Loucy (cell line): Measurements from ENCODE around the gene SERINC2.

Experiments
- H2AFZ ChIP-seq: fragments of 200-600 bp; sonication (generic); 2 replicates; pipeline ENCODE4 v1.6.0; 2016; ENCODE audit warnings: antibody characterized with exemption, mild to moderate bottlenecking, low read length, moderate library complexity
- H3F3A ChIP-seq: fragments of 200-600 bp; 2 replicates; pipeline ENCODE4 v1.6.0; 2016; ENCODE audit warnings: antibody characterized with exemption, low read depth, mild to moderate bottlenecking
- H3K27me3 ChIP-seq: fragments of 200-600 bp; sonication (generic); 2 replicates; pipeline ENCODE4 v1.6.1; 2014; ENCODE audit warnings: low read length, mild to moderate bottlenecking; ENCODE audit not compliant: insufficient read depth, poor library complexity, severe bottlenecking
- H3K36me3 ChIP-seq: fragments of 200-600 bp; sonication (generic); 2 replicates; pipeline ENCODE4 v1.6.1; 2016; ENCODE audit warnings: low read length; ENCODE audit not compliant: insufficient read depth
- H3K4me1 ChIP-seq: fragments of 200-600 bp; sonication (generic); 2 replicates; pipeline ENCODE4 v1.5.1; 2014; ENCODE audit warnings: low read length, mild to moderate bottlenecking; ENCODE audit not compliant: insufficient read depth, poor library complexity, severe bottlenecking
- H3K4me2 ChIP-seq: fragments of 200-600 bp; sonication (generic); 2 replicates; pipeline ENCODE4 v1.6.0; 2014; ENCODE audit warnings: antibody characterized with exemption, low read length, low read depth, mild to moderate bottlenecking; ENCODE audit not compliant: poor library complexity, severe bottlenecking
- H3K4me3 ChIP-seq: fragments of 200-600 bp; sonication (generic); 2 replicates; pipeline ENCODE4 v1.5.1; 2014; ENCODE audit warnings: low read length, mild to moderate bottlenecking, mixed read lengths; ENCODE audit not compliant: poor library complexity, severe bottlenecking
- H3K79me2 ChIP-seq: fragments of 200-600 bp; sonication (generic); 2 replicates; pipeline ENCODE4 v1.6.1; 2014; ENCODE audit warnings: low read length; ENCODE audit not compliant: insufficient read depth
- H3K9ac ChIP-seq: fragments of 200-600 bp; sonication (generic); 2 replicates; pipeline ENCODE4 v1.6.0; 2014; ENCODE audit warnings: mild to moderate bottlenecking, low read depth, low read length, moderate library complexity; ENCODE audit not compliant: poor library complexity, severe bottlenecking
- H3K9me2 ChIP-seq: fragments of 200-600 bp; sonication (generic); replicated peaks from 2 replicates; pipeline ENCODE4 v1.6.1; 2016; ENCODE audit warnings: low read depth, low read length, mixed read lengths
- H3K9me3 ChIP-seq: fragments of 200-600 bp; sonication (generic); 2 replicates; pipeline ENCODE4 v1.6.1; 2014; ENCODE audit warnings: mild to moderate bottlenecking, antibody characterized with exemption, low read length, low read depth; ENCODE audit not compliant: insufficient read depth
- H4K20me1 ChIP-seq: fragments of 200-600 bp; sonication (generic); 2 replicates; pipeline ENCODE4 v1.6.0; 2014; ENCODE audit warnings: antibody characterized with exemption, low read length, mild to moderate bottlenecking; ENCODE audit not compliant: insufficient read depth, poor library complexity, severe bottlenecking
- EZH2phosphoT487 ChIP-seq: fragments of 200-600 bp; IDR thresholded peaks from 2 replicates; pipeline ENCODE4 v1.6.1; 2018; ENCODE audit warnings: antibody characterized with exemption, mild to moderate bottlenecking, moderate library complexity, borderline replicate concordance
- TF ChIP-seq, protein P1 (sequence below): fragments of 200-600 bp; sonication (generic); conservative IDR thresholded peaks from 2 replicates; pipeline ENCODE4 v1.5.1; 2014; ENCODE audit warnings: mild to moderate bottlenecking, antibody characterized with exemption, low read length

The SERINC2 gene

GRCh38 chr1:31415658-31416057, 2.6 kb downstream of the SERINC2 start:
- no peaks in the 10 kb centered on the region for H3K4me1 ChIP-seq
- H4K20me1 ChIP-seq, result no peaks in the 10 kb centered on the region
- no peaks in the 10 kb centered on the region for H3K36me3 ChIP-seq
- no peak overlapping the region for H3K4me3 ChIP-seq
- no peaks in the 10 kb centered on the region for H3K9me3 ChIP-seq
- H2AFZ ChIP-seq, result no peak overlapping the region
- no peak overlapping the region for H3K9ac ChIP-seq
- no peaks in the 10 kb centered on the region for H3K9me2 ChIP-seq
- no peaks in the 10 kb centered on the region for H3K27me3 ChIP-seq
- TF ChIP-seq EZH2phosphoT487, result no peak
- TF ChIP-seq, protein P1, sequence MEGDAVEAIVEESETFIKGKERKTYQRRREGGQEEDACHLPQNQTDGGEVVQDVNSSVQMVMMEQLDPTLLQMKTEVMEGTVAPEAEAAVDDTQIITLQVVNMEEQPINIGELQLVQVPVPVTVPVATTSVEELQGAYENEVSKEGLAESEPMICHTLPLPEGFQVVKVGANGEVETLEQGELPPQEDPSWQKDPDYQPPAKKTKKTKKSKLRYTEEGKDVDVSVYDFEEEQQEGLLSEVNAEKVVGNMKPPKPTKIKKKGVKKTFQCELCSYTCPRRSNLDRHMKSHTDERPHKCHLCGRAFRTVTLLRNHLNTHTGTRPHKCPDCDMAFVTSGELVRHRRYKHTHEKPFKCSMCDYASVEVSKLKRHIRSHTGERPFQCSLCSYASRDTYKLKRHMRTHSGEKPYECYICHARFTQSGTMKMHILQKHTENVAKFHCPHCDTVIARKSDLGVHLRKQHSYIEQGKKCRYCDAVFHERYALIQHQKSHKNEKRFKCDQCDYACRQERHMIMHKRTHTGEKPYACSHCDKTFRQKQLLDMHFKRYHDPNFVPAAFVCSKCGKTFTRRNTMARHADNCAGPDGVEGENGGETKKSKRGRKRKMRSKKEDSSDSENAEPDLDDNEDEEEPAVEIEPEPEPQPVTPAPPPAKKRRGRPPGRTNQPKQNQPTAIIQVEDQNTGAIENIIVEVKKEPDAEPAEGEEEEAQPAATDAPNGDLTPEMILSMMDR, result no peak
- H3K4me2 ChIP-seq, result no peak overlapping the region
- no peaks in the 10 kb centered on the region for H3F3A ChIP-seq
- H3K79me2 ChIP-seq, result no peaks in the 10 kb centered on the region

DNA sequence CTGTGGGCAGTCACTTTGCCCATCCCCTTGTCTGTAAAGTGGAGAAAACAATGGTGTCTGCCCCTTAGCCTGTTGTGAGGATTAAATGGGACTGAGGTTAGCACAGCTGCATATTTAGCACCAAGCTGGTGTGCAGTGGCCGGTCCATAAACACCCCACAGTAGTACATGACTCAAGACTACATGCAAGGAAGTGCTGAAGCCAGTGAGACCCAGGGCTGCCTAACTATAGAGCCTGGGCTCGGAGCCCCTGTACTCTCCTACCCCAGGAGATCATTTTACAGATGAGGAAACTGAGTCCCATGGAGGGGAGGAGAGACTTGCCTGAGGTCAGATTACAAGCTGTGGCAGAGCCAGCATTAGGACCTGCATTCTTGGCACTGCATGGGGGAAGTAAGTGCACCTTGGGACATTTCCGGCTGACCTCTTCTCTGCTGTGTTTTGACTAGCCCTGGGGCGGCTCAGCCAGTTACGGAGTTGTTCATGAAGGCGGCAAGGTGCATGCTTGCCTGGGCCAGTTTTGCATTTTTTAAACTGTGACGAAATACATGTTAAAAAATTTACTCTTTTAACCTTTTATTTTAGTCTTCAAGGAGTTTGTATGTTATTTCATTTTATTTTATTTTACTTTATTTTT, 3.2 kb downstream of the SERINC2 start:
- Histone ChIP-seq H3K9ac (no peak overlapping the region), H3K79me2 (no peaks in the 10 kb centered on the region), H2AFZ (no peak overlapping the region), H3K36me3 (no peaks in the 10 kb centered on the region), H3K9me2 (no peaks in the 10 kb centered on the region), H3F3A (no peaks in the 10 kb centered on the region), H3K4me2 (no peak overlapping the region), H4K20me1 (no peaks in the 10 kb centered on the region), H3K9me3 (no peaks in the 10 kb centered on the region), H3K27me3 (no peaks in the 10 kb centered on the region), H3K4me3 (no peak overlapping the region), H3K4me1 (no peaks in the 10 kb centered on the region)
- TF ChIP-seq, protein P1, result no peak
- TF ChIP-seq EZH2phosphoT487, result no peak

DNA sequence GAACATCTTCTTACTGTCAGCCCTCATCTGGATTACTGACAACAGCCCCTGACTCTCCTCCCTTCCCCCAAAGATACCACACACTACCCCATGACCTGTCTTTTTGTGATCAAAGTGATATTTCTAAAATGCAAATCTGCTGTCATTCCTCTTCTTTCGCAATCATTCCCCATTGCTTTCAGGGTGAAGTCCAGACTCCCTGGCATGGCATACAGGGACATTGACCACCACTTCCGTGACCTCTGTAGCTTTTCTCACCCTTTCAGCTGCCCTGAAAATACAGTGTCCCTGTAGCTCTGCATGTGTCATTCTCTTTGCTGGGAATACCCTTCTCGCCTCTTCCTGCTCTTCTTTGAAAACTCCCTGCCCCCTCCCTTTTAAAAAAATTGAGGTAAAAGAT, 4.1 kb downstream of the SERINC2 start:
- Histone ChIP-seq H3K36me3 (no peaks in the 10 kb centered on the region), H3K79me2 (no peaks in the 10 kb centered on the region), H3K9ac (no peak overlapping the region), H3K4me3 (no peak overlapping the region), H3K4me1 (no peaks in the 10 kb centered on the region), H2AFZ (no peak overlapping the region), H3K9me2 (no peaks in the 10 kb centered on the region), H3K9me3 (no peaks in the 10 kb centered on the region), H3K27me3 (no peaks in the 10 kb centered on the region), H3F3A (no peaks in the 10 kb centered on the region), H4K20me1 (no peaks in the 10 kb centered on the region), H3K4me2 (no peak overlapping the region)
- TF ChIP-seq, protein P1, result no peak
- TF ChIP-seq EZH2phosphoT487, result no peak
